ENCODE results near the gene HDAC4. TPM values are rescaled to one million over a fixed set of nuclear protein-coding genes. Genes with fewer than 3 reads are reported as not detected.

The HDAC4 gene
- total RNA-seq, 2 donors from 2014 or later = 49.8 to 71.7 TPM

DNA sequence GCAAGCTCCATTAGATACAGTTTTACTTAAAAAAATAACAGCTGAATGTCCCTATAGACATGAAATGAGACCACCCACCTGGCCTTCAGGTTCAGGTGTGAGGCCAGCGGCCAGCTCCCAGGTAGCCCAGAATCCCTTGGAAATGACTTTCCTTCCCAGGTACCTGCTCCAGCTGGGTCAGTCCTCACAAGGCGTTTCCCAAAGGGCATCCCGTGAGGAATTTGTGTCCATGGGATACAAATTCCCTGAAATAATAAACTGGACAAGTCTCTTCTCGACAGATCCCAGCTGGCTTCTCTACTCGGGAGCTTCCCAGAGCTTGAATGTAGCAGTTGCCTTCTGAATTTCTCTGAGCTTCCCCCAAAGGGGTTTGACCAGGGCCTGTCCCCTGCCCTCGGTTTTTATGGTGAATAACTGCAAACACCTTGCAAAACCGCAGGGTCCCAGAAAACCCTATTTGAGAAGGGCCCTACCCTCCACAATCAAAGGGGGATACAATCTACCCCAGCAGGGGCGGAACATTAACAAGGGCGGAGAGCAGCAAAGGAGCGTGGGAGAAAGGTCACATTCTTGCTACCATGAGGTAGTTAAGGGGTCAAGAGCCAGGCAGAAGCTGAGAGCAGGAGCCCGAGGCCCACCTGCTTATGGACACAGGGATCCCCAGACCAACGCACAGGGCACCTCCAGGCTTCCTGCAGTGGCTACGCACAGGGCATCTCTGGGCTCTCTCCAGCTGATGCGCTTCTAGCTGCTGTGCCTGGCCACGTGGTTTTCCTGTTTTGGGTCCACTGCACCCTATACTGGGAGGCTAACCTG is 107.7 kb downstream of the HDAC4 start:
- ATAC-seq (replicated peaks in 1 of 2) (no peak), DNase-seq (no peak)
- Mint-ChIP-seq H3K27me3 (ENCODE audit: low read depth) (peaks cover 16% of the 10 kb centered on the region), H3K9me3 (no peaks in the 10 kb centered on the region), H3K4me1 (ENCODE audit: low read depth) (peaks cover 81% of the 10 kb centered on the region), H3K36me3 (ENCODE audit: insufficient read depth in 2 of 2) (peaks cover 0 to 1% of the 10 kb centered on the region in 2 donors), H3K4me3 (peak overlapping the region; percentile 39 to 52), H3K27ac (no peak overlapping the region)

DNA sequence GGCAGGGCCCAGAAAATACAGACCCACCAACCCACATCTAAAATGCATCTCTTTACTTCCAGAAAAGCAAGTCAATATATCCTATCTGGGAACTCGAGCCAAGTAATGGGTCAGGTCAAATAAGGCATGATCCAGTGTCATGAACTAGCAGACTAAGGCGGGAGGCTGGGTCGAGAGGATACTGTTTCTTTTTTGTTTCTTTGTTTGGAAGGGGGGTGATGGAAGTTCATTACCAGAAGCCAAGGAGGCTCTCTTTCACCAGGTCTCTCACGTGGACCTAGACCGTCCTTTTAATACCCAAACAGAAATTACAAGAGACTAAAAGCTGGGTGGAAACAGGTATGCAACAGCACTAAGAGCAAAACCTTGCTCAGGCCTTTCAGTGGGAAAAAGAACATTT is 108.3 kb downstream of the HDAC4 start:
- H3K9me3 Mint-ChIP-seq = no peaks in the 10 kb centered on the region
- peaks cover 0 to 1% of the 10 kb centered on the region in 2 donors for H3K36me3 Mint-ChIP-seq (ENCODE audit: insufficient read depth in 2 of 2)

DNA sequence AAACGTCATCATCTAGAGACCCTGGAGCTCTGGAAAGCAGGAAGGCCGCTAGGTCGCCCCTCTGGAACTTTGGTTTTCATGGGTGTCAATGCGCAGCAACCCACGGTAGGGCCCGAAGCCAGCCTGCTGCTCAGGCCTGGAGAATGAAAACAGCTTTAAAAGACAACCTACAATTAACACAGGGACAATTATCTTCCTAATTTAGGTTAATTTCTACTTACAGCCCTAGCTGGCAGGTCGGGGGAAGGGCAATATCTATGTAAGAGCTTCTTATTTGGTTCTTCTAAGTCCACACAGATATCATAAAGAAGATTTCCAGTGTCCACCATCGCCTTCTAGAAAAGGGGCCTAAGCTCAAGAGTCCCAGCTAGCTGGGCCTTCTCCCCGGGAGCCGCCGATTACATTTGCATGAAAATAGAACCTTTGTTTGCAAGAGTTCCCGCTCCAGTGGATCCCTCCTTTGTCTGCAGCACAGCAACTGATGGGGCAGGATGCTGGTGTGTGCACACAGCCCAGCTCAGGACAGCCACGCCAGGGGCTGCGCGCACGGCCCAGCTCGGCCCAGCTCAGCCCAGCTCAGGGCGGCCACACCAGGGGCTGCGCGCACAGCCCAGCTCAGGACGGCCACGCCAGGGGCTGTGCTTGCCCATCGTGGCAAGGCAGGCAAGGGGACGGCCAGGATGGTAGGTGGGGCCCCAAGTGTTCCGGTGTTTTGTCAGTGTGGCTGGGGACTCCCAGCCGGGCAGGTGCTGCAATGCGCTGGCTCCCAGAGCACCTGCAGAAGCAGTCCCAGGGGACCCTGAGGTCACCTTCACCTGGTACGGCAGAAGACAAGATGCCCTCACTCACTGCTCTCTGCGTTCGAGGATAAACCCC is 109.1 kb downstream of the HDAC4 start:
- ATAC-seq (replicated peaks in 1 of 2) (no peak), DNase-seq (no peak)
- peaks cover 0 to 4% of the 10 kb centered on the region in 2 donors for H3K36me3 Mint-ChIP-seq (ENCODE audit: insufficient read depth in 2 of 2)
- peaks cover 28% of the 10 kb centered on the region for H3K27me3 Mint-ChIP-seq (ENCODE audit: low read depth)
- no peak overlapping the region for H3K4me3 Mint-ChIP-seq
- no peaks in the 10 kb centered on the region for H3K9me3 Mint-ChIP-seq
- H3K27ac Mint-ChIP-seq = no peak overlapping the region
- peaks cover 81% of the 10 kb centered on the region for H3K4me1 Mint-ChIP-seq (ENCODE audit: low read depth)

More for the DNA sequence above, 108.3 kb downstream of the HDAC4 start:
- H3K4me1 Mint-ChIP-seq (ENCODE audit: low read depth) = peaks cover 81% of the 10 kb centered on the region
- ATAC-seq (replicated peaks in 1 of 2) (no peak), DNase-seq (no peak)
- peaks cover 22% of the 10 kb centered on the region for H3K27me3 Mint-ChIP-seq (ENCODE audit: low read depth)
- H3K27ac Mint-ChIP-seq = no peak overlapping the region
- no peak overlapping the region for H3K4me3 Mint-ChIP-seq

DNA sequence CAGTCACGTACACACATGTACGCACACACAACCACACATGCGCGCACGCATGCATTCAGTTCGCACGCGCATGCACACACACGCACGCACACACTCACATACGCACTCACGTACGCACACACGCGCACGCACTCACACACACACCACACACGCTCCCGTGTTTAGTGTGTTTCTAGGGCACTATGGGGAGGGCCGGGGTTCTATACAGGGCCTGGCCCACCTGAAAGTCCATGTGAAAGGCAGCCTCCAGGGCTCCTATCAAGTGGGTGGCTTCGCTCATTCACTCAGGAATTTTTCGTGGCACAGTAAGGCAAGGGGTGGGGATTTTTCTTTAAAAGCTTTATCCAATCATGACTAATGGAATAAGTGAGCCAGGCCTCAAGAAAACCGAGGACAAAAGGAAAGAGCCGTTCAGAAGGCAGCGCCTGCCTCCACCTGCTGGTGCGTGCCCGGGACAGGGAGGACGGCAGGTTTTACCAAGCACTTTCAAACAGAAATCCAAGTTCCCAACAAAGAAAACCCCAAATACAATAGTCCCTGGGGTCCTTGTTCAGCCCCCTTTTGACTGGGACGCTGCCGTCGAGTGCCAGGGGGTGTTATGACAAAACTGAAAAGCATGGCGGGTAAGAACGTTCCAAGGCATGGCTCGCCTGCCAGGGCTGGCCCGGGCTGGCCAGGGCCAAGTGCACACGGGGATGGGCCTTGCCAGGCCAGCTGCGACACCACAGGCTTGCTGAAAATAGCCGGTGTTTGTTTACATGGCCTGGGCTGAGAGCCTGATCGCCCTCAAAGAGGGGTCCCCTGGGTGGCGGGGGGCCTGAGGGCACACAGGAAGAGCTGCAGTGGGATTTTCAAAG is 110.0 kb downstream of the HDAC4 start:
- Mint-ChIP-seq H3K4me3 (no peak overlapping the region), H3K9me3 (no peaks in the 10 kb centered on the region), H3K27me3 (ENCODE audit: low read depth) (peaks cover 26% of the 10 kb centered on the region), H3K36me3 (ENCODE audit: insufficient read depth in 2 of 2) (peaks cover 0 to 4% of the 10 kb centered on the region in 2 donors), H3K27ac (no peak overlapping the region), H3K4me1 (ENCODE audit: low read depth) (peaks cover 81% of the 10 kb centered on the region)
- ATAC-seq (replicated peaks in 1 of 2) (no peak), DNase-seq (no peak)

DNA sequence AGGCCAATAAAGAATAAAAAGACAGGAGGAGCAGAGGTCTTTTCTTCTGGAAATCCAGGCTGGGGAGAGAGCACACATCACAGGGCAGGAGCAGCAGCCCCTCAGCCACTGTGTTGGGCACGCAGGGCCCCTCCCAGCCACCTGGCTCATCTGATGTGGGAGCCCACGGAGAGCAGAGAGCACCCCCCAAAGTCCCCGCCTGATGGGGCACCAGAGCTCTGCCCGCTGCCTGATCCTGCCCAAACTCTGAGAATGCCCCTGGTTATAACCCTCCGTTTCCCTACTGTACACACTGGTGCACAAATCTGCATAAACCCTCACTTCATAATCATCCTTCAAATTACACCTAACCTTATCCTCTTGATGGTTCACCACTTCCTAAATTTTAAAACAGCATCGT is 111.3 kb downstream of the HDAC4 start:
- DNase-seq (peak; percentile 46 to 57), ATAC-seq (replicated peaks in 1 of 2) (peak; percentile 42 to 47)
- Mint-ChIP-seq H3K27me3 (ENCODE audit: low read depth) (peaks cover 26% of the 10 kb centered on the region), H3K27ac (peak overlapping the region; percentile 64), H3K4me1 (ENCODE audit: low read depth) (peaks cover 81% of the 10 kb centered on the region), H3K4me3 (peak overlapping the region; percentile 78 to 83), H3K9me3 (no peaks in the 10 kb centered on the region), H3K36me3 (ENCODE audit: insufficient read depth in 2 of 2) (peaks cover 0 to 4% of the 10 kb centered on the region in 2 donors)

DNA sequence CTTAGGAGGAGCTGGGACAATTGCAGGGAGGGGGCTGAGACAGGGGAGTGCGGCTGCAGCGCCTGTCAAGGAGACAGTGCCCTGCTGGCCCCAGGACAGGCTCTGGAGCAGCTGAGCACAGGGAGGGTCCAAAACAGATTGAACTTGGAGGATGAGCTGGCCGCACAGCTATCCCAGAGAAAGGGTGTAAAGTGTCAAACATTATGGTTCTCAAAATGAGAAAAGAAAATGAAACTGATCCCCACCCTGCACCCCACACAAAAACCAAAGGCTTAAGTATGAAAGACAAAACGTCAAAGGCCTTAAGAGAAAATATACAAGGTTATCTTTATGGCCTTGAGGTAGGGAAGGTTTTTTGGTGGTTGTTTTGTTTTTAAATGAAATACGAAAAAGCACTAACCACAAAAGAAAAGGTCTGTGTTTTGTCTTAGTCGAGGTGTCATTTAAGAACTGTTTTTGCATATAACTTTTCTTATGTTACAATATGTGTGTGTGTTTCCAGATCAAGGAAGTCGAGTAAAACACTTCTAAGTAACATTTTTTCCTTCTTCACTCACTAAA is 111.8 kb downstream of the HDAC4 start:
- peaks cover 0 to 4% of the 10 kb centered on the region in 2 donors for H3K36me3 Mint-ChIP-seq (ENCODE audit: insufficient read depth in 2 of 2)
- DNase-seq = peak; percentile 67 to 73
- ATAC-seq (replicated peaks in 1 of 2) = peak; percentile 70 to 73
- peak overlapping the region; percentile 78 to 83 for H3K4me3 Mint-ChIP-seq
- no peaks in the 10 kb centered on the region for H3K9me3 Mint-ChIP-seq
- peak overlapping the region; percentile 64 for H3K27ac Mint-ChIP-seq
- H3K27me3 Mint-ChIP-seq (ENCODE audit: low read depth) = peaks cover 21% of the 10 kb centered on the region
- H3K4me1 Mint-ChIP-seq (ENCODE audit: low read depth) = peaks cover 79% of the 10 kb centered on the region

DNA sequence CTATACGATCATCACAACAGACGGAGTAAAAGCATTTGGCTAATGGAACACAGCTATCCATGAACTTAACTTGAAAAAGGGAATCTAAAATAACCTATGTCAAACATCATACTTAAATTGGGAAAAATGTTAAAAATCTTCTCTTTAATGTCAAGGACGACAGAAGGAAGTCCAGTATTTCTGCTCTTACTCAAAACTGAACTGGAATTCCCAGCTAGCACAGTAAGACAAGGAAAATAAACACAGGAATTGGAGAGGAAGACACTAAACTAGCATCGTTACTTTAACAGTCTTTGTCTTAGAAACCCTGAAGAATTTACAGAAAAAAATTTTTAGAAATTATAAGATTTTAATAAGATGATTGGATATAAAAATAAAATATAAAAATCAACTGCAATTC is 112.6 kb downstream of the HDAC4 start:
- H3K27me3 Mint-ChIP-seq (ENCODE audit: low read depth) = peaks cover 20% of the 10 kb centered on the region
- no peak overlapping the region for H3K27ac Mint-ChIP-seq
- peaks cover 71% of the 10 kb centered on the region for H3K4me1 Mint-ChIP-seq (ENCODE audit: low read depth)
- ATAC-seq (replicated peaks in 1 of 2) (no peak), DNase-seq (no peak)
- peaks cover 3 to 4% of the 10 kb centered on the region in 2 donors for H3K36me3 Mint-ChIP-seq (ENCODE audit: insufficient read depth in 2 of 2)
- no peaks in the 10 kb centered on the region for H3K9me3 Mint-ChIP-seq
- peak overlapping the region in 1 of 2 donors; percentile 52 for H3K4me3 Mint-ChIP-seq

DNA sequence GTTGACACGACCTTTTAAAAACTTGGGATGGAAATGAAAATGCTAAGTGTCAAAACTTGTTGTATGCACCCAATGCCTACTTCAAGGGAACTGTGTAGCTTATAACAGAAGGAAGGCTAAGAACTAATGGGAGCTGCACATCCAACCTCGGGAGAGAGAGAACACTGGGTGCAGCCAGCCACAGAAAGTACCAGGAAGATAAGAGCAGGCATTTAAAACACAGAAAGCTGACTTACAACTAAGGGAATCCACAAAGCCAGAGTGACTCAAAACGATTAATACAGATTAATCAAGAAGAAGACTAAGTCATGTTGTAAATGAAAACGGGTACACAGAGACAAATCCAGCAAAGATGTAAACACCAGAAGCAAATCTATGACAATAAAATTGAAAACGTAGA is 113.4 kb downstream of the HDAC4 start:
- peak overlapping the region; percentile 54 for H3K27ac Mint-ChIP-seq
- ATAC-seq (replicated peaks in 1 of 2) = no peak
- no peaks in the 10 kb centered on the region for H3K9me3 Mint-ChIP-seq
- H3K36me3 Mint-ChIP-seq (ENCODE audit: insufficient read depth in 2 of 2) = peaks cover 4% of the 10 kb centered on the region in 2 donors
- H3K27me3 Mint-ChIP-seq (ENCODE audit: low read depth) = peaks cover 20% of the 10 kb centered on the region
- peaks cover 68% of the 10 kb centered on the region for H3K4me1 Mint-ChIP-seq (ENCODE audit: low read depth)
- H3K4me3 Mint-ChIP-seq = peak overlapping the region; percentile 25 to 28
- DNase-seq = no peak

DNA sequence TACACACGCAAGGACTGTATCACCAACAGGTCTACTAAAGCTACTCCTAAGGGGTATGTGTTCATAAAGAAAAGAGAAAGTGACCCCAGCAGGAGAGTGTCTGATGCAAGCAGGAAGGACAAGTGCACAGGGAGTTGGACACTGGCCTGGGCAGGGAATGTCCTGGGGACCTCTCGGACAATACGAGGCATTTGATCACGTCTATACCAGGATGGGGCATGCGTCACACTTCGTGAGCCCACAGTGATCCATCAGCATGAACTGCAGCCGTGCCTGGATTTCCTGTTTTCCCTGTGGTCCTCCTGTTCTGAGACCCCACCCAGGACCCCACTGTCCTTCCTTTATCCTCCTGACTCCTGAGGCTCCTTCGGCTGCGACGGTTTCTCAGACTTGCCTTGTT is 113.9 kb downstream of the HDAC4 start:
- ATAC-seq (replicated peaks in 1 of 2) = no peak
- H3K9me3 Mint-ChIP-seq = no peaks in the 10 kb centered on the region
- peaks cover 20% of the 10 kb centered on the region for H3K27me3 Mint-ChIP-seq (ENCODE audit: low read depth)
- no peak for DNase-seq
- peak overlapping the region; percentile 54 for H3K27ac Mint-ChIP-seq
- peak overlapping the region; percentile 79 to 93 for H3K4me3 Mint-ChIP-seq
- H3K4me1 Mint-ChIP-seq (ENCODE audit: low read depth) = peaks cover 68% of the 10 kb centered on the region
- H3K36me3 Mint-ChIP-seq (ENCODE audit: insufficient read depth in 2 of 2) = peaks cover 3 to 4% of the 10 kb centered on the region in 2 donors

DNA sequence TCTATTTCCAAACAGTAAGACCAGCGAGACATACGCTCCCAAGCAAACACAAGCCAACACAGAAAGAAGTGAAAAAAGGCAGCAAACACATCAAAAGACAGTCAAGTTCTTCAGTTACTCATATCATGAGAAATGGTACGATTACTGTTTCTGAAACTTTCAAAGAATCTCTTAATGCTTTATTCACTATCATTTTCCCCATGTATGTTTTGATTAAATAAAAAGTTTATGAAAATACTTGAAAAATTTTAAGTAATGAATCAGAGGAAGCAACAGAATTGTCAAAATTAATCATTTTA is 114.9 kb downstream of the HDAC4 start:
- Mint-ChIP-seq H3K27me3 (ENCODE audit: low read depth) (peaks cover 20% of the 10 kb centered on the region), H3K9me3 (no peaks in the 10 kb centered on the region), H3K4me3 (peak overlapping the region; percentile 79 to 93), H3K4me1 (ENCODE audit: low read depth) (peaks cover 66% of the 10 kb centered on the region), H3K36me3 (ENCODE audit: insufficient read depth in 2 of 2) (peaks cover 3 to 4% of the 10 kb centered on the region in 2 donors), H3K27ac (peak overlapping the region; percentile 90)
- no peak for DNase-seq
- ATAC-seq (replicated peaks in 1 of 2) = peak; percentile 26 to 43

DNA sequence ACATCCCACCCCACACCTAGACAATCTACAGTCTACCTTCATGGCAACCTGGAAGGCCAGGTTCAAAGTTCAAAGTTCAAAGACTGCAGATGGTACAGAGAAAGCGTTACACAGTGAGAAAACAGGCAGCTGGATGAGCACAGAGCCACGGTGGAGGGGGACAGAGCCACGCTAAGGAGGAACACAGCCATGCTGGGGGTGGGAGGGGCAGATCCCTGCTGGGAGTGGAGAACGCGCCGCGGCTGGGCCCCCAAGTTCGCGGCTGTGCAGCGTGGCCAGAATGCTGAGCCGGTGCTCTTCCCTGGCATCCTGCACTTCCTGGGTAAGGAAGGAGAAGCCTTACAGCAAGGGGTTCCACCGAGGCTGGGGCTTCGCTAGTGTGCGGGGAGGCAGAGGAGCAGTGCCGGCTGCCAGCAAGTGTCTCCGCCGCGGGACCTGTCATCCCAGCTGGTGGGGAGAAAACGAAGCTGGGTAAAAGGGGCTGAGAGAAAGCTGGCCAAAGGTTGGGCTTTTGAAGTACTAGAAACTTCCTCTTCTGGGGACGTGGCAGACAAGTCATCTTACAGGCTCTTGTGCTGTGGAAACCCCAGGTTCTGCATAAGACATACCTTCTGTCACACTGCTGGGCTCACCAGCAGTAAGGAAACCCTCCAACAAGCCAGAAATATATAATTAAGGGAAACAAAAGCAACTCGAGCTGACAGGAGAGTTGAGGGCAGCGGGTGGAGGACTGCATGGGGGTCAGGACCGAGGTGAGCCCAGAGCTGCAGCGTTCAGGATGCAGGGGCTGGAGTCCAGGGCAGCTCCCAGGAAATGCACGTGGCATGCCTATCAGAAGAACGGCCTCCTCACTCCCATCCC is 115.5 kb downstream of the HDAC4 start:
- Mint-ChIP-seq H3K27me3 (ENCODE audit: low read depth) (peaks cover 20% of the 10 kb centered on the region), H3K4me3 (peak overlapping the region; percentile 79 to 93), H3K9me3 (no peaks in the 10 kb centered on the region), H3K27ac (peak overlapping the region; percentile 90), H3K4me1 (ENCODE audit: low read depth) (peaks cover 60% of the 10 kb centered on the region), H3K36me3 (ENCODE audit: insufficient read depth in 2 of 2) (peaks cover 3 to 4% of the 10 kb centered on the region in 2 donors)
- ATAC-seq (replicated peaks in 1 of 2) (peak; percentile 60 to 62), DNase-seq (peak; percentile 45 to 64)

Data from activated T-cell treated with anti-CD3 and anti-CD28 coated beads, Interleukin-2, amount 50 U/mL, for 72 hours (primary cell).